Caco-2 (cell line): ENCODE measurements around the gene CAMSAP1. TPM values are rescaled to one million over a fixed set of nuclear protein-coding genes. Genes with fewer than 3 reads are reported as not detected.

Experiments used
- BruUV-seq: library from RNA; stranded (reverse); fragments of 400-500 nt; replicated peaks from 2 replicates; lab custom pipeline; 2021; lab: Mats Ljungman, UMichigan
- CTCF ChIA-PET: fragments of 300-600 bp; sonication (Branson Sonifier 250); formaldehyde crosslinking; loops from one replicate; lab custom pipeline; 2022; ENCODE audit warnings: antibody characterized with exemption; lab: Charles Lee
- POLR2A ChIA-PET: fragments of 300-600 bp; sonication (Branson Sonifier 250); formaldehyde crosslinking; loops from one replicate; lab custom pipeline; 2022; ENCODE audit warnings: antibody characterized with exemption; lab: Charles Lee
- DNase-seq, 2 experiments: peaks; one replicate each; pipeline versions ENCODE4 v3.0.0 to v3.0.0-alpha.2; 2020 to 2022
- H3K27me3 ChIP-seq: replicated peaks from 2 replicates; pipeline ENCODE4 v1.6.0; 2011; ENCODE audit warnings: low read length; ENCODE audit not compliant: control insufficient read depth, insufficient read depth
- H3K36me3 ChIP-seq: 2 replicates; pipeline ENCODE4 v1.5.1; 2011; ENCODE audit warnings: low read length; ENCODE audit not compliant: control insufficient read depth, insufficient read depth
- H3K4me1 ChIP-seq: fragments of 250-450 bp; sonication (Bioruptor Pico); 2 replicates; pipeline ENCODE4 v1.5.1; 2020; ENCODE audit warnings: mild to moderate bottlenecking
- H3K4me3 ChIP-seq: 2 replicates; pipeline ENCODE4 v1.5.1; 2011; ENCODE audit warnings: low read depth, mild to moderate bottlenecking, control low read depth, low read length
- H3K9me3 ChIP-seq: fragments of 250-450 bp; sonication (Bioruptor Pico); 2 replicates; pipeline ENCODE4 v1.5.1; 2020; ENCODE audit warnings: mild to moderate bottlenecking, moderate library complexity
- H3K27ac Mint-ChIP-seq: one replicate; pipeline ENCODE4 v1.8.0; 2022; ENCODE audit warnings: mixed read lengths; ENCODE audit not compliant: unreplicated experiment
- H3K27me3 Mint-ChIP-seq: one replicate; pipeline ENCODE4 v1.8.0; 2022; ENCODE audit warnings: mixed read lengths; ENCODE audit not compliant: insufficient read depth, unreplicated experiment
- H3K36me3 Mint-ChIP-seq: one replicate; pipeline ENCODE4 v1.8.0; 2022; ENCODE audit warnings: mild to moderate bottlenecking, mixed read lengths; ENCODE audit not compliant: insufficient read depth, unreplicated experiment
- H3K4me1 Mint-ChIP-seq: one replicate; pipeline ENCODE4 v1.8.0; 2022; ENCODE audit warnings: low read depth, mixed read lengths; ENCODE audit not compliant: unreplicated experiment
- H3K4me3 Mint-ChIP-seq: one replicate; pipeline ENCODE4 v1.8.0; 2022; ENCODE audit warnings: mild to moderate bottlenecking, moderate library complexity, mixed read lengths; ENCODE audit not compliant: unreplicated experiment
- H3K9me3 Mint-ChIP-seq: one replicate; pipeline ENCODE4 v1.8.0; 2022; ENCODE audit warnings: mixed read lengths; ENCODE audit not compliant: unreplicated experiment
- CTCF ChIP-seq, 2 experiments: fragments of 200-600 bp in 1 of 2; IDR thresholded peaks; 1 replicate in 1 of 2; 2 replicates in 1 of 2; pipeline versions ENCODE4 v1.5.1 to v1.8.0; 2011 to 2022; ENCODE audit warnings: antibody characterized with exemption in 1 of 2, control low read depth in 1 of 2, inconsistent platforms in 1 of 2, low read depth in 1 of 2, low read length in 1 of 2, mild to moderate bottlenecking in 1 of 2, moderate library complexity in 1 of 2; ENCODE audit not compliant: insufficient read depth in 1 of 2, severe bottlenecking in 1 of 2, unreplicated experiment in 1 of 2
- intact Hi-C: fragments of 100-400 bp; cut with micrococcal nuclease; formaldehyde crosslinking; loops from one replicate; pipeline ENCODE4 v1.10.0; 2022; ENCODE audit not compliant: unreplicated experiment
- total RNA-seq: library from RNA; stranded (reverse); gene quantifications from 2 replicates; pipeline ENCODE4 v1.2.3, GENCODE V29; 2022

CAMSAP1 gene
- total RNA-seq, 1 experiment from 2014 or later: 31.3 TPM

- no TSS peak for BruUV-seq
- no peak for DNase-seq
- H3K27me3 Mint-ChIP-seq: peaks cover 3% of the 10 kb centered on the region
- Histone ChIP-seq H3K9me3 (0 out of 2 replicates have a peak, but pooled peaks cover 3% of the 10 kb centered on the region), H3K4me3 (no peak overlapping the region), H3K27me3 (no peaks in the 10 kb centered on the region), H3K4me1 (no peaks in the 10 kb centered on the region), H3K36me3 (no peaks in the 10 kb centered on the region)
- no peak overlapping the region for H3K27ac Mint-ChIP-seq
- ChIA-PET CTCF (no interaction called here), POLR2A (no interaction called here)
- intact Hi-C loops: no loop called here
- no peaks in the 10 kb centered on the region for H3K4me1 Mint-ChIP-seq
- no peaks in the 10 kb centered on the region for H3K36me3 Mint-ChIP-seq
- H3K4me3 Mint-ChIP-seq: no peak overlapping the region
- no peak for TF ChIP-seq CTCF (IDR thresholded peaks at IDR 0.05; ENCODE audit: insufficient read depth in 1 of 2, low read depth in 1 of 2, low read length in 1 of 2, severe bottlenecking in 1 of 2, unreplicated experiment in 1 of 2)
- no peaks in the 10 kb centered on the region for H3K9me3 Mint-ChIP-seq
These were observed 145.5 kb downstream of the CAMSAP1 start for GRCh38 chr9:135761845-135762168.

GRCh38 chr9:135761150-135761844, 146.0 kb downstream of the CAMSAP1 start:
- DNase-seq: no peak
- H3K36me3 Mint-ChIP-seq: no peaks in the 10 kb centered on the region
- Histone ChIP-seq H3K36me3 (no peaks in the 10 kb centered on the region), H3K27me3 (no peaks in the 10 kb centered on the region), H3K4me1 (no peaks in the 10 kb centered on the region), H3K9me3 (0 out of 2 replicates have a peak, but pooled peaks cover 3% of the 10 kb centered on the region), H3K4me3 (no peak overlapping the region)
- intact Hi-C loops: no loop called here
- H3K27ac Mint-ChIP-seq: peak overlapping the region; percentile 24
- no peaks in the 10 kb centered on the region for H3K9me3 Mint-ChIP-seq
- no peak for TF ChIP-seq CTCF (IDR thresholded peaks at IDR 0.05; ENCODE audit: insufficient read depth in 1 of 2, low read depth in 1 of 2, low read length in 1 of 2, severe bottlenecking in 1 of 2, unreplicated experiment in 1 of 2)
- BruUV-seq: no TSS peak
- H3K4me1 Mint-ChIP-seq: no peaks in the 10 kb centered on the region
- H3K4me3 Mint-ChIP-seq: no peak overlapping the region
- ChIA-PET CTCF (no interaction called here), POLR2A (no interaction called here)
- peaks cover 3% of the 10 kb centered on the region for H3K27me3 Mint-ChIP-seq

GRCh38 chr9:135760465-135760864, 146.9 kb downstream of the CAMSAP1 start:
- BruUV-seq: no TSS peak
- Histone ChIP-seq H3K9me3 (no peaks in the 10 kb centered on the region), H3K4me3 (no peak overlapping the region), H3K36me3 (no peaks in the 10 kb centered on the region), H3K27me3 (no peaks in the 10 kb centered on the region), H3K4me1 (no peaks in the 10 kb centered on the region)
- Mint-ChIP-seq H3K4me1 (no peaks in the 10 kb centered on the region), H3K27ac (peak overlapping the region; percentile 24), H3K4me3 (no peak overlapping the region), H3K36me3 (no peaks in the 10 kb centered on the region), H3K9me3 (no peaks in the 10 kb centered on the region), H3K27me3 (peaks cover 3% of the 10 kb centered on the region)
- POLR2A ChIA-PET: no interaction called here
- DNase-seq: no peak
- CTCF ChIA-PET: no interaction called here
- no peak for TF ChIP-seq CTCF (IDR thresholded peaks at IDR 0.05; ENCODE audit: insufficient read depth in 1 of 2, low read depth in 1 of 2, low read length in 1 of 2, severe bottlenecking in 1 of 2, unreplicated experiment in 1 of 2)
- intact Hi-C loops: no loop called here
